Right lobe of liver (tissue), 6 donors: ENCODE data around the gene TSPAN18. TPM values are rescaled to one million over a fixed set of nuclear protein-coding genes. Genes with fewer than 3 reads are reported as not detected.
A peak's percentile ranks its signal among the peaks of the same experiment; 100 is the strongest.

Experiments
- ATAC-seq, 4 donors: fragments of 200-7000 bp; cut with Tn5 transposase; one replicate each; pipeline ENCODE4 v1.9.1; 2020; ENCODE audit warnings: mild to moderate bottlenecking in 4 of 4, moderate library complexity in 4 of 4
- DNase-seq, 3 donors: peaks; one replicate each; pipeline ENCODE4 v3.0.0-alpha.2; 2020
- H3K27ac ChIP-seq, 3 donors: fragments of 200-600 bp; one replicate each; pipeline ENCODE4 v1.8.0; 2022
- H3K27me3 ChIP-seq, 2 donors: fragments of 200-600 bp; one replicate each; pipeline ENCODE4 v1.8.0; 2022
- H3K36me3 ChIP-seq, 4 donors: fragments of 200-600 bp; sonication (generic) in 1 of 4; one replicate each; pipeline versions ENCODE4 v1.5.1 to v1.8.0; 2017 to 2022; ENCODE audit warnings: control low read depth in 1 of 4
- H3K4me1 ChIP-seq, 4 donors: fragments of 200-600 bp; sonication (generic) in 1 of 4; one replicate each; pipeline versions ENCODE4 v1.5.1 to v1.8.0; 2017 to 2022; ENCODE audit warnings: control low read depth in 1 of 4
- H3K4me3 ChIP-seq, 3 donors: fragments of 200-600 bp; one replicate each; pipeline ENCODE4 v1.8.0; 2022
- H3K9me3 ChIP-seq, 4 donors: fragments of 200-600 bp; sonication (generic) in 1 of 4; one replicate each; pipeline versions ENCODE4 v1.5.1 to v1.8.0; 2017 to 2022; ENCODE audit warnings: control low read depth in 1 of 4
- POLR2A ChIP-seq: fragments of 450-650 bp; IDR thresholded peaks from one replicate; pipeline ENCODE4 v1.6.1; 2017; ENCODE audit warnings: antibody characterized with exemption, mild to moderate bottlenecking
- WGBS: methylation state at CpG from one replicate; pipeline ENCODE4 v1.1.6; 2018; ENCODE audit warnings: low coverage, low lambda C conversion rate; ENCODE audit not compliant: insufficient coverage; ENCODE audit errors: missing lambda C conversion rate; 5-methylcytosine and 5-hydroxymethylcytosine counted together
- intact Hi-C, 2 donors: fragments of 100-400 bp; cut with DNase I; formaldehyde crosslinking; loops; one replicate each; pipeline versions ENCODE4 v1.11.2 to v1.14.1; 2022
- total RNA-seq, 6 experiments: library from RNA; depleted of rRNA in 2 of 6; stranded (reverse); fragments of >200 nt in 2 of 6; fragmentation: NEBNext Ultra II Directional in 3 of 6; extraction: Animal tissue kit (Norgen Biotek cat#: 25700) in 3 of 6; gene quantifications; one replicate each; pipeline versions ENCODE4 v1.1.0 to v1.2.4, GENCODE V29; 2016 to 2023
- TF ChIP-seq, protein P1 (sequence below), 4 donors: fragments of 200-600 bp in 3 of 4; fragments of 450-650 bp in 1 of 4; IDR thresholded peaks; one replicate each; pipeline versions ENCODE4 v1.5.1 to v1.8.0; 2016 to 2022; ENCODE audit warnings: antibody characterized with exemption in 4 of 4, mild to moderate bottlenecking in 2 of 4
- donor health status: DM: no; HTN: yes; CAD: no.
- donor health status: DM: no; HTN: no; CAD: no.
- donor health status: DM: no; HTN: no; CAD: no.
- donor health status: DM: no; HTN: yes; CAD: no.
- donor health status: DM: no; HTN: yes; CAD: no.

TSPAN18 gene
- total RNA-seq, 6 experiments from 2014 or later = 3.4 to 10.6 (median 5.3) TPM

DNA sequence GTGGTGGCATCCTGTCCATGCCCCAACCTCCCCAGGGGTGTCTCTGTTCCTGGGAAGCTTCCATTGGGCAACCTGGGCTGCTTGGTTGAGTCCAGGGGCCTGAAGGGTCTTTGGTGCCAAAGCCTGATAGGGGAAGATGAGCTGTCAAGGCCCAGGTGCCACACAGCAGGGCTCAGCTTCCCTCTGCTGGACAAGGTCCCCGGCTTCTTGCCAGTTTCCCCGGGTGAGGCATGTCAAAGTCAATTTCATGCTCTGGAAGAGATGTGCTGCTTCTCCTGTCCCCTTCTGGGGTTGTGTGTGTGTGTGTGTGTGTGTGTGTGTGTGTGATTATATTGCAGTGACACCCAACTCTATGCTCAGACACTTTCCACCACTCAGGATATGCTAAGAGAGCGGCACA lies 197.0 kb downstream of the TSPAN18 start:
- intact Hi-C loops = loop anchor here in 1 of 2 donors (10.0 kb wide), 1 partner anchor 369 kb away; no protein-coding TSS in a partner anchor
- ATAC-seq = no peak
- no peak overlapping the region for H3K27ac ChIP-seq
- WGBS = no CpG with 5 or more reads among the region's 3 CpGs
- H3K36me3 ChIP-seq = no peaks in the 10 kb centered on the region
- H3K4me1 ChIP-seq = no peaks in the 10 kb centered on the region
- H3K9me3 ChIP-seq = no peaks in the 10 kb centered on the region
- TF ChIP-seq, protein P1, sequence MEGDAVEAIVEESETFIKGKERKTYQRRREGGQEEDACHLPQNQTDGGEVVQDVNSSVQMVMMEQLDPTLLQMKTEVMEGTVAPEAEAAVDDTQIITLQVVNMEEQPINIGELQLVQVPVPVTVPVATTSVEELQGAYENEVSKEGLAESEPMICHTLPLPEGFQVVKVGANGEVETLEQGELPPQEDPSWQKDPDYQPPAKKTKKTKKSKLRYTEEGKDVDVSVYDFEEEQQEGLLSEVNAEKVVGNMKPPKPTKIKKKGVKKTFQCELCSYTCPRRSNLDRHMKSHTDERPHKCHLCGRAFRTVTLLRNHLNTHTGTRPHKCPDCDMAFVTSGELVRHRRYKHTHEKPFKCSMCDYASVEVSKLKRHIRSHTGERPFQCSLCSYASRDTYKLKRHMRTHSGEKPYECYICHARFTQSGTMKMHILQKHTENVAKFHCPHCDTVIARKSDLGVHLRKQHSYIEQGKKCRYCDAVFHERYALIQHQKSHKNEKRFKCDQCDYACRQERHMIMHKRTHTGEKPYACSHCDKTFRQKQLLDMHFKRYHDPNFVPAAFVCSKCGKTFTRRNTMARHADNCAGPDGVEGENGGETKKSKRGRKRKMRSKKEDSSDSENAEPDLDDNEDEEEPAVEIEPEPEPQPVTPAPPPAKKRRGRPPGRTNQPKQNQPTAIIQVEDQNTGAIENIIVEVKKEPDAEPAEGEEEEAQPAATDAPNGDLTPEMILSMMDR (IDR thresholded peaks at IDR 0.05) = no peak
- TF ChIP-seq POLR2A = no peak
- no peaks in the 10 kb centered on the region for H3K27me3 ChIP-seq
- no peak for DNase-seq
- no peak overlapping the region for H3K4me3 ChIP-seq

DNA sequence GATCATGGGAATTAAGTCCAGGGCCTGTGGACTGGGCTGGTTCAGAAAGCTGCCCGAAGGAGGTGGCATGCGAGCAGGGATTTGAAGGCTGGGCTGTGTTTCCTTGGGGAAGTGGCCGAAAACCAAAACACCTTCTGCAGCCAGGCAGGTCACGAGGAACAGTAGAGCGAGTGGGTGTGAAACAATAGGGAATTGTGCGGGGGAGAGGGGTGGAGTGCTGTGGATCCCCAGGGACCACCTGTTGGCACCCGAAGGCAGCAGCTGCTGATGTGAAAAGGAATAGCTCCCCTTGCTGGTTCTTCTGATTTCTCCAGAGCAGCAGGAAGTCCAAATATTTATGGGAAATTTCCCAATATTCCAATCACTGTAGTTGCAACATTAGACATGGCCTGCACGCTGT lies 199.3 kb downstream of the TSPAN18 start:
- Histone ChIP-seq H3K9me3 (no peaks in the 10 kb centered on the region), H3K4me3 (no peak overlapping the region), H3K4me1 (no peaks in the 10 kb centered on the region), H3K27me3 (no peaks in the 10 kb centered on the region), H3K36me3 (no peaks in the 10 kb centered on the region), H3K27ac (no peak overlapping the region)
- DNase-seq = no peak
- WGBS = 61% methylated on average over 7 of the region's 8 CpGs
- intact Hi-C loops = loop anchor here in 1 of 2 donors (10.0 kb wide), 1 partner anchor 371 kb away; no protein-coding TSS in a partner anchor
- TF ChIP-seq, protein P1 (IDR thresholded peaks at IDR 0.05) = no peak
- TF ChIP-seq POLR2A = no peak
- no peak for ATAC-seq

DNA sequence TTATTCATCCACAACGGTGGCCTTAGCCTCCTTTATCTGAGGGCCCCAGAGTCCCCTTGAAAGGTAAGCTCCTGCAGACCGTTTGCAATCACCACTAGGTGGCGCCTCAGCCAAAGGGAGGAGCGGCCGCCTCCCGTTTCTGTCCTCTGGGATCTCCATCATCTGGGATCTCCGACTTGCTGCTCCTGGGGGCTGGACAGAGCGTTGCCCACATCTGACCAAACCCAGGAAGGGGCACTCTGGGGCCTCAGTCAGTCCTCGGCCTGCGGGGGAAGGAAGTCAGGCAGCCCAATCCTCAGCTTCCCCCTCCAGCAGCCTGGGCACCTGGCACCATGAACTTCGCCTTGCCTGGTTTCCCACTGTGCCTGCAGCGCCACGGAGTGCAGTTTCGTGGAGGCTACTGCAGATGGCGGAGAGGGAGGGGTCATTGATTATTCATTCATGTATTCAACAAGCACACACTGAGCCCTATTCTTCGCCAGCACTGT lies 200.5 kb downstream of the TSPAN18 start:
- no peak for TF ChIP-seq POLR2A
- TF ChIP-seq, protein P1 (IDR thresholded peaks at IDR 0.05) = peak; percentile 78 to 85 (median 82)
- peak; percentile 64 to 77 (median 76) for ATAC-seq

DNA sequence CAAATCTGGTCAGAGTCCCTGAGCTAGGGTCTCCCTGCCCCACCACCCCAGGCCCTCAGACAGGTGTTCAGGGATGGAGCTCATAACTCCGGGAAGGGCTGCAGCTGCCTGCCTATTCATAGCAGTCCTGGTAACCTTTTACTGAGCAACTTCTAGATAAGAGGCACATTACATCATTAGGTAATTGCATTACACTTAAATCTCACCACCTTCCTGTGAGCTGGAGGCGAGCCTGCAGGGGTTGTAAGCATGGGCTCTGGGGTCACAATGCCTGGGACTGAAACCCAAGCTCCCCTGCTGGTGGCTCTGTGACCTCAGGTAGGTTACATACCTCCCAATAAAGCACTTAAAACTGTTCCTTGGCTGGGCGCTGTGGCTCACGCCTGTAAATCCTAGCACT lies 201.4 kb downstream of the TSPAN18 start:
- Histone ChIP-seq H3K36me3 (no peaks in the 10 kb centered on the region), H3K4me3 (no peak overlapping the region), H3K27me3 (no peaks in the 10 kb centered on the region), H3K9me3 (no peaks in the 10 kb centered on the region), H3K4me1 (no peaks in the 10 kb centered on the region), H3K27ac (no peak overlapping the region)
- TF ChIP-seq, protein P1 (IDR thresholded peaks at IDR 0.05) = no peak
- TF ChIP-seq POLR2A = no peak
- ATAC-seq = no peak
- WGBS = 60% methylated on average over 2 of the region's 4 CpGs
- DNase-seq = no peak
- intact Hi-C loops = loop anchor here in 1 of 2 donors (10.0 kb wide), 1 partner anchor 373 kb away; no protein-coding TSS in a partner anchor

More for the DNA sequence above, 200.5 kb downstream of the TSPAN18 start:
- Histone ChIP-seq H3K27me3 (no peaks in the 10 kb centered on the region), H3K36me3 (no peaks in the 10 kb centered on the region), H3K27ac (no peak overlapping the region), H3K9me3 (no peaks in the 10 kb centered on the region), H3K4me1 (no peaks in the 10 kb centered on the region), H3K4me3 (no peak overlapping the region)
- 25% methylated on average over 4 of the region's 16 CpGs for WGBS
- DNase-seq = peak; percentile 68 to 73 (median 71)
- intact Hi-C loops = loop anchor here in 1 of 2 donors (10.0 kb wide), 1 partner anchor 372 kb away; no protein-coding TSS in a partner anchor
